Fibroblast of peridontal ligament (primary cell): ENCODE data around the gene MYO1D.
"Not testable (repeated sequence)": the region's sequence is repeated elsewhere in the genome, so short reads cannot be mapped to it uniquely, and the experiment has no call there.

ENCODE experiments used
- DNase-seq: peaks from one replicate; pipeline ENCODE4 v3.0.0-alpha.2; 2010; ENCODE audit errors: extremely low read depth

Gene MYO1D

GRCh38 chr17:32894245-32894644 lies 17.3 kb upstream of the MYO1D start:
- DNase-seq = no peak

DNA sequence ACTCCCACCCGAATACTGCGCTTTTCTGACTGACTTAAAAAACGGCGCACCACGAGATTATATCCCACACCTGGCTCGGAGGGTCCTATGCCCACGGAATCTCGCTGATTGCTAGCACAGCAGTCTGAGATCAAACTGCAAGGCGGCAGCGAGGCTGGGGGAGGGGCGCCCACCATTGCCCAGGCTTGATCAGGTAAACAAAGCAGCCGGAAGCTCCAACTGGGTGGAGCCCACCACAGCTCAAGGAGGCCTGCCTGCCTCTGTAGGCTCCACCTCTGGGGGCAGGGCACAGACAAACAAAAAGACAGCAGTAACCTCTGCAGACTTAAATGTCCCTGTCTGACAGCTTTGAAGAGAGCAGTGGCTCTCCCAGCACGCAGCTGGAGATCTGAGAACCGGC lies 10.5 kb upstream of the MYO1D start:
- DNase-seq = not testable (repeated sequence)

DNA sequence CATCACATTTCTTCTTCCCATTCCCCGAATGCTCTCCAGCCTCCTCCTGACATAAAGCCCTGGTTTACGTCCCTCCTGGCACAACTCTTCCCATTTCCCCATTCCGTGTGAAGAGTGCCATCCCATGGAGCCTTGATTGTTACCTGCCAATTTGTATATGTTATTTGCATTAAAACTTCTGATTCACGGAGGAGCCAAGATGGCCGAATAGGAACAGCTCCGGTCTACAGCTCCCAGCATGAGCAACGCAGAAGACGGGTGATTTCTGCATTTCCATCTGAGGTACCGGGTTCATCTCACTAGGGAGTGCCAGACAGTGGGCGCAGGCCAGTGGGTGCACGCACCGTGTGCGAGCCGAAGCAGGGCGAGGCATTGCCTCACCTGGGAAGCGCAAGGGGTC lies 10.0 kb upstream of the MYO1D start:
- not testable (repeated sequence) for DNase-seq

- DNase-seq = no peak
Measured at GRCh38 chr17:32882734-32883133, 5.8 kb upstream of the MYO1D start.

DNA sequence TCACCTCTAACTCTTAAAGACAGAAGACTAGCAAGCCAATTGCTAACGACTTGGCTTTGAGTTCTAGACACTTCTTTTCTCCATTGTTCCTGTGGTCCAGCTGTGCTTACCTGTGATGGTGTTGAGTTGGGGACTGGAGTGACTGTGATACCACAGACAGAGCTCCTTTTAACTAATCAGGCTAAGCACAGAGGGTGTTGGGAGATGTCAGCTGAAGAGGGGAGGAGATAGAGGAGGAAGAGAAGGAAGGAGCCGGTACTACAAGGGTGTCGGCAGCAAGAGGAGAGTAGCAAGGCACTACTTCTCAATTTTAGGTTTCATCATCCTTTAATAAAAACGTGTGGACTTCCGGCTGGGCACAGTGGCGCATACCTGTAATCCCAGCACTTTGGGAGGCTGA lies 5.1 kb upstream of the MYO1D start:
- DNase-seq = no peak

- no peak for DNase-seq
Measured at GRCh38 chr17:32880671-32881453, 3.9 kb upstream of the MYO1D start.

DNA sequence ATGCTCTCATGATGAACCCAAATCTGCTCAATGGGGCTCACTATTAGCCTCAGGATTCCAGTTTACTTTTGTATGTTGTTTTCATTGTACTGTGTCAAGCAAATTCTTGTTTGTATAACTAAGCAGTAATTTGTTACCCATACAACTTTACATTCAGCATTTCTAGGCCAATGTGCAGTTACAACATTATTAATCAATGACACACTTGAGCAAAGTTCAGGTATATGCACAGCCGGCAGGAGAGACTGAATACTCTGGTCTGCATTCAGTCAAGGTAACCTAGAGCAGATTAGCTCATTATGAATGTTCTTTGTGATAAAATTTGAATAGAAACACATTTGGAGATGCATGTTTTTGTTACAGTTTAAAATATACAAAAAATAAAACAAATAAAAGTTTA lies 2.2 kb upstream of the MYO1D start:
- no peak for DNase-seq

GRCh38 chr17:32878211-32878610 lies 1.3 kb upstream of the MYO1D start:
- peak; percentile 70 for DNase-seq

DNA sequence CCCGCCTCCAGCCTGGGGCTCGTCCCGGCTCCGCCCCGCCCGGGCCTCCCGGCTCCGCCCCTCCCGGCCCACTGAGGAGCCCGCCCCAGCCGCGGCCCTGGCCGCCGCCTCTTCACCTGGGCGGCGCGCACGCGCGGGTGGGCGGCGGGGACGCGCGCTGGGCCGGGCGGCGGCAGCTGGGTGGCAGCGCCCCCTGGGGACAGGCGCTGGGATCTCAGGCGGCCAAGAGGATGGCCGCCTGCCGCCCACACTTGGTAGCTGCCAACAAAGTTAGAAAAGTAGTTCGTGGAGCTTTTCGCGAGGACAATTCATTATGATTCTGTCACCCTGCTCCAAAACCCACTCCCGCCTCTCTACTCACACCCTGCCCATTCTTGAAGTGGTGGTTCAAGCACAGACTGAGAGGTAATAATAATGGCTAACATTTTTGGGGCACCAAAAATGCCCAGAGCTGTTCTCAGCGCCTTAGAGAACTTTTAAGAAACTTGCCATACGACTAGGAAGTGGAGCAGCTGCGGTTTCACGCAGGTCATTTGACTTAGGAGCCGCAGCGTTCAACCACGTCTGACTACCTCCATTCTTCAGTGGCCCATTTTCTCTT lies 340 bp upstream of the MYO1D start:
- peak; percentile 68 for DNase-seq

GRCh38 chr17:32875923-32876416 lies 954 bp downstream of the MYO1D start:
- peak; percentile 29 for DNase-seq

GRCh38 chr17:32875230-32875917 lies 1.6 kb downstream of the MYO1D start:
- DNase-seq = no peak

- DNase-seq = no peak
Measured at GRCh38 chr17:32873114-32873513, 3.8 kb downstream of the MYO1D start.

DNA sequence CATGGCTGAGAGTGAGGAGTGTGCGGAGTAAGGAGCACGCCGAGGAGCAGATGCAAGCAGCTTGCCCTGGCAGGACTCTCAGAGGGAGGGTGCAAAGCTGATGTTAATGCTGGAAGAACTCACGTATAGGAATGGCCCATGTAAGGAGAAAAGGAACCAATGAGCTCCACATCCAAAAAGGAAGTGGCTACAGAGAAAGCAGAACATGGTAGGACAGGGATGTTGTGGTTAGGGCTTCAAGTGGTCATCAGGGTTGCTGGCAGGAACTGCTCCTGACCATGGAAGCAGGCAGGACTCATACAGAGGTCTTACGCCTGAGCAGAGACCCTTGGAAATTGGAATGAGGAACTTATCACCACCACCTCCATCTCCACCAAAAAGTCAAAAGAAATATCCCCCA lies 5.2 kb downstream of the MYO1D start:
- no peak for DNase-seq

GRCh38 chr17:32870969-32871368 lies 6.0 kb downstream of the MYO1D start:
- peak; percentile 18 for DNase-seq

GRCh38 chr17:32870027-32870670 lies 6.8 kb downstream of the MYO1D start:
- peak; percentile 36 for DNase-seq

DNA sequence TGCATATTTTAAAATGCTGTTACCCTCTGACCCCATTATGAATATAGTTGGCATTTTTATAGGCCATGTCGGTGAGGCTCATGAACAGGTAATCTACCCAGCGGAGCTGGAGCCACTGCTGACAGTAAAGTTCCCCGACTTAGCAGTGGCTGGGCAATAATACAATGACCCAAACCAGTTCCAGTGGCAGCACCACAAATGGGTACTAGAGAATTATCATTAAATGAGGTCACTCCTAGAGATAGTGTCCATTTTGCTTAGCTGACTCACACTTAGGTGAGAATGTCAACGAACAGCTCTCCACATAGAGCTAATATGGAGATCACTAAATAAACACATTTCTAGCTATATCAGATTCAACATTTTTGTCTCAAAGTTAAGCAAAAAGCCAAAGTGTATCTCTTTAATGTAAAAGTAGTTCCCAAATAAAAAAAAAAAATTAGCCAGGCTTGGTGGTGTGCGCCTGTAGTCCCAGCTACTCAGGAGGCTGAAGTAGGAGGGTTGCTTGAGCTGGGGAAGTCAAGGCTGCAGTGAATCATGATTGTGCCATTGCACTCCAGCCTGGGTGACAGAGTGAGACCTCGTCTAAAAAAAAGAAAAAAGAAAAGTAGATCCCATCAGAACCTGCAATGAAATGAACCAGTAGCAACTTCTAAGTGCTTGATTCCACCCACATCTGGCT lies 7.4 kb downstream of the MYO1D start:
- DNase-seq = no peak

GRCh38 chr17:32865141-32865540 lies 11.8 kb downstream of the MYO1D start:
- no peak for DNase-seq

DNA sequence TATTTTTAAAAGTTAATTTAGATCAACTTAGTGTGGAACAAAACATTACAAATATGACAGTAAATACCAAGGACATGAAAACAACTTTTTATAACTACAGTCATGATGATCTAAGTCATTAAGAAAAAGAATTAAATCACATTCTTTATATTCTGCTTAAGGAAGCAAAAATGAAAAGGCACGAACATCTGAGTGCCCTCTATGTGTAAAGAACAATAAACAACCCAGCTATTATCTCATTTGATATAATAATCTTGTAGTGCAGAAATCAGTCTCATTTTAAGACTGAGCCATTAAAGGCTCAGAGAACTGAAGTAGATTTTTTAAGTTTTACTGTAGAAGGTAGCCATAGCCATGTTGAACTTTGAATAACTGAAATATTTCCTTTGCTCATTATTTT lies 13.4 kb downstream of the MYO1D start:
- no peak for DNase-seq

GRCh38 chr17:32862940-32863339 lies 14.0 kb downstream of the MYO1D start:
- no peak for DNase-seq

DNA sequence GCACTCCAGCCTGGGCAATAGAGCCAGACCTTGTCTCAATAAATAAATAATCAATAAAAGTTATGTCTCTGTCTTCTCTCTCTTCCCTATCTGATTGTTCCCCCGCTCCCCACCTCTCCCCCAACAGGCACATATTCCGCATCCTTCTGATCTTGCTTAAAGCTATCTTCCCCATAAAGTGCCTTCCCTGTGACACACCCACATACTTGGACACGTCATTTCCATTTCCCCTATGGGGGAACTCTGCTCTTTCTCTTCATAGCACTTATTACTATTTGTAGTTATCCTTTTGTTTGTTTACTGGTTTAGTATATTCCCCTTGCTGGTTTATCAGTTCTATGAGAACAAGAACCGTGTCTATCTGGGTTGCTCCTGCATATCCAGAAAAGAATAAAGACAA lies 14.9 kb downstream of the MYO1D start:
- no peak for DNase-seq

GRCh38 chr17:32859857-32860525 lies 16.9 kb downstream of the MYO1D start:
- DNase-seq = no peak
